IgD-negative memory B cell (primary cell): ENCODE measurements around the gene GPC6. TPM values are rescaled to one million over a fixed set of nuclear protein-coding genes. Genes with fewer than 3 reads are reported as not detected.
A peak's percentile ranks its signal among the peaks of the same experiment; 100 is the strongest.

Experiments
- H3K27ac Mint-ChIP-seq, 3 donors: one replicate each; pipeline ENCODE4 v1.8.0; 2020 to 2022; ENCODE audit warnings: mild to moderate bottlenecking in 3 of 3, mixed read lengths in 3 of 3, moderate library complexity in 1 of 3
- H3K27me3 Mint-ChIP-seq: one replicate; pipeline ENCODE4 v1.8.0; 2021; ENCODE audit warnings: mixed read lengths
- H3K36me3 Mint-ChIP-seq: one replicate; pipeline ENCODE4 v1.8.0; 2020; ENCODE audit warnings: mild to moderate bottlenecking, mixed read lengths
- H3K4me1 Mint-ChIP-seq, 3 donors: one replicate each; pipeline ENCODE4 v1.8.0; 2020 to 2022; ENCODE audit warnings: mixed read lengths in 3 of 3, mild to moderate bottlenecking in 1 of 3
- H3K4me3 Mint-ChIP-seq, 4 donors: one replicate each; pipeline ENCODE4 v1.8.0; 2020 to 2022; ENCODE audit warnings: mild to moderate bottlenecking in 4 of 4, mixed read lengths in 4 of 4, moderate library complexity in 3 of 4
- H3K9me3 Mint-ChIP-seq, 3 donors: one replicate each; pipeline ENCODE4 v1.8.0; 2020 to 2021; ENCODE audit warnings: mixed read lengths in 3 of 3, mild to moderate bottlenecking in 1 of 3
- polyA plus RNA-seq: library from polyadenylated mRNA; unstranded; fragments of 300-500 nt; fragmentation: Illumina TruSeq; gene quantifications from one replicate; pipeline ENCODE4 v1.2.3, GENCODE V29; 2021

Gene GPC6
- polyA plus RNA-seq, 1 donor from 2014 or later = not detected

DNA sequence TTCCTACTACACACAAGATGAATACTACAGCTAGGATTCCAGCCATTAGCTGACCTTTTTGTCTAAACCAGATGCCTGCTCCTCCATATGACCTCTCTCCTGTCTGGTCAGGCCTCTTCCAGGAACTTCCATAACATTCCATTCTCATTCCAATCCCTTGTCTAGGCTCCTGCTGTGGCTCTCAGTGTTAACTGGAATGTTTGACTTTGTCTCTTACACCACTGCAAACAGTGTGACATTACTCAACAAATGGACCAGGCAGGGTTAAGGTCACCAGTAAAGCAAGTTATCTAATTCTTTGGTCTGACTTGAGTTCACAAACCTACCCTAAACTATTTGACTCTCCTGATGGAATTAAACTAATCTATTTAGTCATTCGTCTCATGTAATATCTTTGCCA lies 2.1 kb upstream of the GPC6 start:
- Mint-ChIP-seq H3K9me3 (peaks cover 0 to 7% (median 0%) of the 10 kb centered on the region in 3 donors), H3K27ac (peak overlapping the region in 1 of 3 donors; percentile 66), H3K4me1 (peaks cover 0 to 1% (median 0%) of the 10 kb centered on the region in 3 donors), H3K27me3 (peaks cover 20% of the 10 kb centered on the region), H3K4me3 (no peak overlapping the region), H3K36me3 (no peaks in the 10 kb centered on the region)

DNA sequence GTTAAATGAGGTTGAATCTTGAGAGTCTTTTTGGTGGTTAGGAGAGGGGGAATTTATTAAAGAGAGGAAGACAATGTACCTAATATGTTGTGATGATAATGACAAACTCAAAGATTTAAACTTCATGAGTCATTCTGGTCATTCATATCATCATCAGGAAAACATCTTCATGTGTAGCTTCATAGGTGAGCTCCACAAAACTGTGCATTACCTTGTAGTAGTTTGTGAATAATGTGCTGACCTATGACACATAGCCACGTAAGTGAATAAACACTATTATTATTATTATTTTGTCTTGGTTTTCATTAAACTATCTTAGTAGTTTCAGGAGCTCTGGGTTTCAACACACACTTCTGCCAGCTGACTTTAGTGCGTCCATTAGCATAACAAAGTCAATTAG lies 997 bp upstream of the GPC6 start:
- Mint-ChIP-seq H3K9me3 (peaks cover 0 to 7% (median 0%) of the 10 kb centered on the region in 3 donors), H3K4me1 (peaks cover 0 to 1% (median 0%) of the 10 kb centered on the region in 3 donors), H3K36me3 (no peaks in the 10 kb centered on the region), H3K4me3 (peak overlapping the region in 1 of 4 donors; percentile 12), H3K27me3 (peaks cover 20% of the 10 kb centered on the region), H3K27ac (no peak overlapping the region)

DNA sequence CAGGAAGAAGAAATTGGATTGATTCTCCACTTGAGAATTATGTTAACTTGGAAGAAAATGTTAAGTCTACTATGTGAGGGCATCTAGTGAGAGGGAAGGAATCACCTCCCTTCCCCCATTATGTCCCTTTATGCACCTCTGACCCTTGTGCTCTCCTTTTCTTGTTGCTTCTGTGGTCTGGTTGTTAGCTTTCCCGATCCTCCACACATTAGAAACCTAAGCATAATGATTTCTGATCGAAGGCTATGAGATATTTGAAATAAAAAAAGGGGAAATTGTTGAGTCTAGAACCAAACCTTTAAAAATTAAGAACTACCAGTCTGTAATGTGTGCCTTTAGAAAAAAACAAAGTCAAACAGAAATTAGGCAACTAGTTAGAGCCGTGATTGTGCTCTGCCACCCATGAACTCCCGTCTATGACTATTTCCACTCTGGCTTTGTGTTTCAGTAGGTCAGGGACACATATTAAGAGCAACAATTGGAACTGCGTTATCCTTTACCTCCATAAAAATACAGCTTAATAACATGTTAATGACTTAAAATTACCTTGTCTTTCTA lies 463 bp upstream of the GPC6 start:
- Mint-ChIP-seq H3K9me3 (peaks cover 0 to 7% (median 0%) of the 10 kb centered on the region in 3 donors), H3K4me1 (peaks cover 0 to 1% (median 0%) of the 10 kb centered on the region in 3 donors), H3K36me3 (no peaks in the 10 kb centered on the region), H3K4me3 (no peak overlapping the region), H3K27me3 (peaks cover 20% of the 10 kb centered on the region), H3K27ac (no peak overlapping the region)

DNA sequence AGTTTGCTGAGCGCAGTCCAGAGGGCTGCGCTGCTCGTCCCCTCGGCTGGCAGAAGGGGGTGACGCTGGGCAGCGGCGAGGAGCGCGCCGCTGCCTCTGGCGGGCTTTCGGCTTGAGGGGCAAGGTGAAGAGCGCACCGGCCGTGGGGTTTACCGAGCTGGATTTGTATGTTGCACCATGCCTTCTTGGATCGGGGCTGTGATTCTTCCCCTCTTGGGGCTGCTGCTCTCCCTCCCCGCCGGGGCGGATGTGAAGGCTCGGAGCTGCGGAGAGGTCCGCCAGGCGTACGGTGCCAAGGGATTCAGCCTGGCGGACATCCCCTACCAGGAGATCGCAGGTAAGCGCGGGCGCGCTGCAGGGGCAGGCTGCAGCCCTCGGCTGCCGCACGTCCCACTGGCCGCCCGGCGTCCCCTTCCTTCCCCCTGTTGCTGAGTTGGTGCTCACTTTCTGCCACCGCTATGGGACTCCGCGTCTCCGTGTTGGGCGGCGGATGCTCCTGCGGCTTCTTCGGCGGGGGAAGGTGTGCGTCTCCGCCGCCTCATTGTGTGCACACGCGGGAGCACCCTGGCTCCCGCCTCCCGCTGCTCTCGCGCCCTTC lies 772 bp downstream of the GPC6 start:
- peaks cover 0 to 1% (median 0%) of the 10 kb centered on the region in 3 donors for H3K4me1 Mint-ChIP-seq
- no peaks in the 10 kb centered on the region for H3K36me3 Mint-ChIP-seq
- peaks cover 0 to 7% (median 0%) of the 10 kb centered on the region in 3 donors for H3K9me3 Mint-ChIP-seq
- H3K4me3 Mint-ChIP-seq = no peak overlapping the region
- peaks cover 20% of the 10 kb centered on the region for H3K27me3 Mint-ChIP-seq
- H3K27ac Mint-ChIP-seq = no peak overlapping the region

DNA sequence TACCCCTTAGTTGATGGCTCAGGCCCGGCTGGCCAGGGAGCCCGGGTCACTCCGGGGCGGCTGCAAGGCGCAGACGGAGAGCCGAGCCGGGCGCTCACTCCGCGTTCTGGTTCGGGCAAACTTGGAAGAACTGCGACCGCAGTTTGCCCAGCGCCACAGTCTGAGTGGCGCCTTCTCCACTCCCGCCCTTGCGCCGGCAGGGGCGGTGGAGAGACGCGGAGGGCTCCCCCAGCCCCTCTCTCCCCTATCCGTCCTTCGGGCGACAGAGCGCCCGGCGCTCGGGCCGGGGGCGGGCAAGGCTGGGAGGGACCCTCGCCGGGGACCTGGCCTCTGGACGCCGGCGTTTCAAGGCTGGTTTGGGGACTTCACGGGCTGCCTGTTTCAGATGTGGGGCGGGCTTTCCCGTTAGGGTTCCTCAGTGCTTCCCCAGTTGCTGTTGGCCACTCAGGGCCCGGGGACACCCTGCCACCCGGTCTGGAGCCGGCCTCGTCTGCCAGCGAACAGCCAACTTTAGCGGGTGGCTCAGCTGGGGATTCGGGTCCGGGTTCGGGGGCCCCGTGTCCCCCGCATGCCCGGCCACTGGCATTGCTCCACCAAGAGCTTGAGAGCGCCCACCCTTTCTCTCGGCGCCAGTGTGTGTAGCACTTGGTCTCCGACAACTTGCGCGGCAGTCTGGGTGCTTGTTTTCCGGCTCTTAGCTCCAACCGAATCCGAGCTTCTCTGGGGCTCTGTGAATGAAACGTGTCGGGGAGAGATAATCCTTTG lies 1.5 kb downstream of the GPC6 start:
- Mint-ChIP-seq H3K4me1 (no peaks in the 10 kb centered on the region), H3K9me3 (peaks cover 0 to 7% (median 0%) of the 10 kb centered on the region in 3 donors), H3K4me3 (no peak overlapping the region), H3K27ac (peak overlapping the region in 1 of 3 donors; percentile 16), H3K27me3 (peaks cover 20% of the 10 kb centered on the region), H3K36me3 (no peaks in the 10 kb centered on the region)

DNA sequence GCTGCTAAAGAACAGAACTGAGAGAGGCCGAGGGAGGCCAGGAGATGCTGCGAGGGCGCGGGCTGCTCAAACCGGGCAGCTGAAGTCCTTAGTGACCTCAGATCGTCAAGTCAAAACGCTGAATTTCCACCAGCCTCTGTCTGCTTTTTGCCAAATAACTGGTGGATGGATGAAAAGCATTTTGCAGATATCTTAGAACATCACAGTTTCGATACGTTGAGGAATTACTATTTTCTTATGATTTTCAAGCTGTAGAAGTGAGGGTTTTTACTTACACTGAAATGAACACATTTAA lies 2.0 kb downstream of the GPC6 start:
- peaks cover 0 to 7% (median 0%) of the 10 kb centered on the region in 3 donors for H3K9me3 Mint-ChIP-seq

DNA sequence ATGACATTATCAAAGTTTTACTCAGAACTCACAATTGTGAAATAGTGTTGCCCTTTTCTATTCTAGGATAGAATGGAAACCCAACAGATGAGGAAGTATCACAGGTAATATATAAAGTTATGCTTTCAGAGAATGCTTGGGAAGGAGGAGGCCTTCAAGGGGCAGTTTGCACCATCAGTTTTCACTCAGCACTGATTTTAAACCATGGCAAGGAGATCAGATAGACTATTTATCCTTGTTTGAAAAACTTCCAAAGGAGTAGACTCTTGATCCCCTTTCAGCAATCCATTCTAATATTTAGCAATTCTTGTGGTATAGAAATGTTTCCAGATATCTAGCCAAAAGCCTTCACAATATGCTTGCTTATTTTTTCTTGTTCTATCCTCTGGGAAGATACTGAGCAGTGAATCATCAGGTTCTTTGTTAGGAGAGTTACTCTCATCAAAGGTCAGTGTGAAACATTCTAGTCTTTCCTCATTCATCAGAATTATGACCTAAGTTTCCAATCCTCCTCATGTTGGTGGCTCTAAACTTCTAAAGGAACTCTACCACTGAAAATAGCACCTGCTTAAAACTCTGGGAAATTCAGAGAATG lies 3.8 kb downstream of the GPC6 start:
- H3K4me1 Mint-ChIP-seq = no peaks in the 10 kb centered on the region
- no peak overlapping the region for H3K4me3 Mint-ChIP-seq
- H3K27ac Mint-ChIP-seq = no peak overlapping the region
- H3K9me3 Mint-ChIP-seq = peaks cover 0 to 7% (median 5%) of the 10 kb centered on the region in 3 donors
- H3K27me3 Mint-ChIP-seq = peaks cover 20% of the 10 kb centered on the region
- peaks cover 1% of the 10 kb centered on the region for H3K36me3 Mint-ChIP-seq

More for the DNA sequence above, 2.0 kb downstream of the GPC6 start:
- Mint-ChIP-seq H3K36me3 (no peaks in the 10 kb centered on the region), H3K27me3 (peaks cover 20% of the 10 kb centered on the region), H3K4me1 (no peaks in the 10 kb centered on the region), H3K4me3 (no peak overlapping the region), H3K27ac (peak overlapping the region in 1 of 3 donors; percentile 16)

DNA sequence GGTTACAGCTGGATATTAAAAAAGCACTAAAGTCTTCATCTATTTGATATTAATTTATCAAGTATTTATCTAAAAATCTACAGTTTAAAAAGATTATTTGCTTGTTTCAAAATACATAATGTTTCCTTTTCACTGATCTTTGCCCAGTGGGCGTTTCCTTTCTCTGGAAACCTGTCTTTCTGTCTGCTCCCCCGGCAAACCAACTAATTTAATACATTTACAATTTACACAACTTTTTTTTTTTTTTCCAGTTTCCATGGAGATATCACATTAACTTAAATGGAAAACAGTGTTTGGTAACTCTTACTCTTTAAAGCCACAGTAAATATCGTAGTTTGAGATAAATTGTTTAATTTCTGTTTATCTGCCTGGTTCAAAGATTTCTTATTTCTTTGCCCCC lies 5.3 kb downstream of the GPC6 start:
- Mint-ChIP-seq H3K4me3 (no peak overlapping the region), H3K27me3 (peaks cover 14% of the 10 kb centered on the region), H3K27ac (no peak overlapping the region), H3K4me1 (no peaks in the 10 kb centered on the region), H3K36me3 (peaks cover 2% of the 10 kb centered on the region), H3K9me3 (peaks cover 0 to 5% (median 4%) of the 10 kb centered on the region in 3 donors)

DNA sequence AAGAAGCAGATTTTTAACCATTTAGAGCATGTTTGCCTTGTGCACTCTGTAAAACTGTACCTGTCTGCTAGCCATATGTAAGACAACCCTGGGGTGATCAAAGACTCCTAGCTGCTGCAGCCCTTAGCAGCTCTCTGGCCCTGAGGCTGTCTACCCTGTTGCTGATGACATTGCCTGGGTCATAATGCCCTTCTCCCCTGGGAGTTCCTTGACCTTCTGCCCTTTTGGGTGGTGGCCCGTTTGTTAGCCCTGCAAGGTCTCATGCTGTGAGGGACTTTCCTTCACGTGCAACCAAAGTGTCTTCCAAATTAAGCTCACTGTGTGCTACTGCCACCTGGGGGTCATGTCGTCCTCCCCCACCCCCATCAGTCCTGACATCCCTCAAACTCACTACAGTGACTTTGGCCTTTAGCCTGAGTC lies 7.4 kb downstream of the GPC6 start:
- no peaks in the 10 kb centered on the region for H3K4me1 Mint-ChIP-seq

DNA sequence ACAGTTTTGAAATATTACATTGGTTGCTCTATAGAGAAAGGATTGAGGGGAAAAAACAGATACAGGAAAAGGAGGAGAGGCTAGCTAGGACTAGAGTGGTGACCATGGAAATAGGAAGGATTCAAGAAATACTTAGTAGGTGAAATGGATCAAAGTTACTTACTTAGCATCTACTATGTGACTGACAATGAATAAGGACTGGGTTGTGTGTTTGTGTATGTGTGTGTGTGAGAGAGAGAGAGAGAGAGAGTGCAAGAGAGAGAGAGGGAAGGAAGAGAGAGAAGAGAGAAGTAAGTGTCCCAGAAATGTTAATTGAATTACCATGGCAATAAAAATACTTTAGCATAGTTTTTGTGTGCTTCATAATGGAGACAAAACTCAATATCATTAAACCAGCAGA lies 7.9 kb downstream of the GPC6 start:
- H3K4me1 Mint-ChIP-seq = no peaks in the 10 kb centered on the region
- H3K27me3 Mint-ChIP-seq = no peaks in the 10 kb centered on the region
- no peak overlapping the region for H3K4me3 Mint-ChIP-seq
- no peak overlapping the region for H3K27ac Mint-ChIP-seq
- H3K36me3 Mint-ChIP-seq = peaks cover 2% of the 10 kb centered on the region
- peaks cover 2 to 16% (median 5%) of the 10 kb centered on the region in 3 donors for H3K9me3 Mint-ChIP-seq

More for the DNA sequence above, 7.4 kb downstream of the GPC6 start:
- Mint-ChIP-seq H3K27ac (no peak overlapping the region), H3K27me3 (peaks cover 4% of the 10 kb centered on the region), H3K36me3 (peaks cover 2% of the 10 kb centered on the region), H3K4me3 (peak overlapping the region in 1 of 4 donors; percentile 11), H3K9me3 (peaks cover 2 to 13% (median 4%) of the 10 kb centered on the region in 3 donors)

DNA sequence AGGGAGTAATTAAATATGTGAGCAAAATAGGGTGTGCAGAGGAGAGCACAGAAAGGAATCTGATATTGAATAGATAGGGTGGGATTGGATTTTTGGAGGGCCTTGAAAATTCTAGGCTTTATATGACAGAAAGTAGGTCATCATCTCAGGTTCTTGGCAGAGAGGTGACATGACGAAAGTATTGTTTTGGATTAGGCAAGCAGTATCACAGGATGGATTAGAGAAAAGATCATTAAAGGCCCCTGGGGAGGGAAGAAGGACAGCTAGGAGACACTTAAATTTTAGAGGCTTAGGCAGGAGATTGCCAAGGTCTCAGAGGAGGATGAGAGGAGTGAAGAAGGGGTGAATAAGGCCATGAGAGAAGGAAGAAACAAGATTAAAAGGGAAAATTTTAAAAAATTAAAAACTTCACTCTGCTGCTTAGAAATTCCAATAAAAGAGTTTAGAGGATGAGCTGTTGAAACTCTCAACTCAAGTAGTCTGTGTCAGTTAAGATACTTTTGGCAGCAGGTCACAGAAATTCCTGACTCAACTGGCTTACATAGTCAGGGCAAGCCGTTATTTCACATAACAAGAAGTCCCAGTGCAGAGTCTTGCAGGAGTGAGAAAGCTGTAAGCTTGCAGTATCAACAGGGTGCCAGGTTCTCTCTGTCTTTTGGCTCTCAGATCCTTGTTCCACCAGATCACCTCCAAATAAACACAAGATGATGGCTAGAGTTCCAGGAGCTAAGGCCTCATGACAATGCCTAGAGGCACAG lies 8.8 kb downstream of the GPC6 start:
- Mint-ChIP-seq H3K4me3 (no peak overlapping the region), H3K36me3 (peaks cover 2% of the 10 kb centered on the region), H3K27me3 (no peaks in the 10 kb centered on the region), H3K4me1 (no peaks in the 10 kb centered on the region), H3K27ac (no peak overlapping the region), H3K9me3 (peaks cover 2 to 19% (median 7%) of the 10 kb centered on the region in 3 donors)

DNA sequence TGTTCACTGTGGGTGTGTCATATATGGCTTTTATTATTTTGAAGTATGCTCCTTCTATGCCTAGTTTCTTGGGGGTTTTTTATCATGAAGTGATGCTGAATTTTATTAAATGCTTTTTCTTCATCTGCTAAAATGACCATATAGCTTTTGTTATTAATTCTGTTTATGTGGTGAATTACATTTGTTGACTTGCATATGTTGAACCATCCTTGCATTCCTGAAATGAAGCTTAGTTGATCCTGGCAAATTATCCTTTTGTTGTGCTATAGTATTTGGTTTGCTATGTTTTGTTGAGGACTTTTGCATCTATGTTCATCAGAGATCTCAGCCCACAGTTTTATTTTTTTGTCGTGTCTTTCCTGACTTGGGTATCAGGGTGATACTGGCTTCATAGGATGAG lies 12.1 kb downstream of the GPC6 start:
- Mint-ChIP-seq H3K4me1 (no peaks in the 10 kb centered on the region), H3K27me3 (no peaks in the 10 kb centered on the region), H3K36me3 (peaks cover 2% of the 10 kb centered on the region), H3K27ac (no peak overlapping the region), H3K9me3 (peaks cover 2 to 29% (median 8%) of the 10 kb centered on the region in 3 donors), H3K4me3 (no peak overlapping the region)

DNA sequence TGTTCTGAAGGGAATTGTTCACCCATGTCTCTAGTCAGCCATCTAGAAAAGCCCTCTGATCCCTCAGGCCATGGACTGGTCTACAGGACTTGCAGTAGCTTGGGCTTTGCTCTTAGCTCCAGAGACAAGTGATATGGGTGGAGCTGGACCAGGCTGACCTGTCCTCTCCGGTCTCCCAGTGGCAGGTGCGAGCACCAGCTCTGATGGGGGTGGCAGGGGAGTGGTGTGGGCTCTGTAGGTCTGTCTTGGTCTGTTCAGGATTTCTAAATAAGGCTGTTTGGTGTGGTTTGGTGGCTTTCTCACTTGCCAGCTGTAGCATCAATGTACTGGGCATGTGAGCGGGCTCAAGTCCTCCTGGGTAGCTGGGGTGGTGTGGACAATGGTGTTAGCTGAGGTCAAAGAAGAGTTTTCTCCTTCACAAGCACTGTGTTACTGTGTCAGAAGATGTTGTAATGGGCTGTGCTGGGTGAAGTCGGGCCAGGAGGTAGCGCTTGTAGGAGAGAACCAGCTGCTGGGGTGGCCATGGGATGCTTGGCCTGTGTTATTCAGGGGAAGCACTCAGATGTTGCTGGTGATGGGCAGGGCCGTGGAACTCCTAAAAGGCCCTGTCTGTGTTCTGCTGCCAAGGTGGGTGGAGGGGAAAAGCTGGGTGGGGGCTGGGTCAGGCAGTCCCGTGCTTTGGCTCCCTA lies 16.9 kb downstream of the GPC6 start:
- H3K4me1 Mint-ChIP-seq = no peaks in the 10 kb centered on the region
- no peak overlapping the region for H3K4me3 Mint-ChIP-seq
- H3K27me3 Mint-ChIP-seq = no peaks in the 10 kb centered on the region
- H3K9me3 Mint-ChIP-seq = peaks cover 2 to 21% (median 5%) of the 10 kb centered on the region in 3 donors
- no peaks in the 10 kb centered on the region for H3K36me3 Mint-ChIP-seq
- H3K27ac Mint-ChIP-seq = no peak overlapping the region
